ENCODE data around the gene B3GNT7.

DNA sequence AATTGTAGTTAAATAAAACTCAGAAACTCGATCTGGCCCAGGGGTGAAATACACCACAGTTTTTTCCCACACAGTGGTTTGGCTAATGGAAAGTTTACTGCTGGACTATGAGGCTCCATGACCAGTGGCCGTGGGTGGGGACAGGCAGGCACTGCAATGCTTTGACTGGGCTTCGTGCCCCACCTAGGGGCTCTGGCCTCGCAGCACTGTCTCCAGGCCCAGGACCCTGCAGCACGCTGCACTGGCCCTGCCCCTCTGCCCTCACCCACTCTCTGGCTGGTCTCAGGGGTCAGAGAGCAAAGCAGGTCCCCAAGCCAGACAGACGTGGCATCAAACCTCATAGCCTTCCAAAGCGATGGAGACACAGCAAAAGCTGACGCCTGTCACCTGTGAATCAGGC, 13.4 kb upstream of the B3GNT7 start:
- TF ChIP-seq, protein P1, sequence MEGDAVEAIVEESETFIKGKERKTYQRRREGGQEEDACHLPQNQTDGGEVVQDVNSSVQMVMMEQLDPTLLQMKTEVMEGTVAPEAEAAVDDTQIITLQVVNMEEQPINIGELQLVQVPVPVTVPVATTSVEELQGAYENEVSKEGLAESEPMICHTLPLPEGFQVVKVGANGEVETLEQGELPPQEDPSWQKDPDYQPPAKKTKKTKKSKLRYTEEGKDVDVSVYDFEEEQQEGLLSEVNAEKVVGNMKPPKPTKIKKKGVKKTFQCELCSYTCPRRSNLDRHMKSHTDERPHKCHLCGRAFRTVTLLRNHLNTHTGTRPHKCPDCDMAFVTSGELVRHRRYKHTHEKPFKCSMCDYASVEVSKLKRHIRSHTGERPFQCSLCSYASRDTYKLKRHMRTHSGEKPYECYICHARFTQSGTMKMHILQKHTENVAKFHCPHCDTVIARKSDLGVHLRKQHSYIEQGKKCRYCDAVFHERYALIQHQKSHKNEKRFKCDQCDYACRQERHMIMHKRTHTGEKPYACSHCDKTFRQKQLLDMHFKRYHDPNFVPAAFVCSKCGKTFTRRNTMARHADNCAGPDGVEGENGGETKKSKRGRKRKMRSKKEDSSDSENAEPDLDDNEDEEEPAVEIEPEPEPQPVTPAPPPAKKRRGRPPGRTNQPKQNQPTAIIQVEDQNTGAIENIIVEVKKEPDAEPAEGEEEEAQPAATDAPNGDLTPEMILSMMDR (conservative IDR thresholded peaks at IDR 0.05; ENCODE audit: low read length): no peak
- TF ChIP-seq EZH2phosphoT487 (IDR thresholded peaks at IDR 0.05; ENCODE audit: borderline replicate concordance, low read depth, low read length): no peak
